Activated naive CD8-positive, alpha-beta T cell treated with anti-CD3 and anti-CD28 coated beads, Interleukin-2, amount 50 U/mL, for 24 hours (primary cell): Measurements from ENCODE around the gene VDAC1.

Source experiments
- ATAC-seq: fragments of 150-1000 bp; cut with Tn5 transposase; one replicate; pipeline ENCODE4 v1.10.0; 2021
- DNase-seq: peaks from one replicate; pipeline ENCODE4 v3.0.0; 2021
- H3K27ac Mint-ChIP-seq: one replicate; pipeline ENCODE4 v1.8.0; 2021; ENCODE audit warnings: mild to moderate bottlenecking, mixed read lengths
- H3K27me3 Mint-ChIP-seq: one replicate; pipeline ENCODE4 v1.8.0; 2021; ENCODE audit warnings: mixed read lengths
- H3K36me3 Mint-ChIP-seq: one replicate; pipeline ENCODE4 v1.8.0; 2021; ENCODE audit warnings: low read depth, mixed read lengths
- H3K4me1 Mint-ChIP-seq: one replicate; pipeline ENCODE4 v1.8.0; 2021; ENCODE audit warnings: mixed read lengths
- H3K4me3 Mint-ChIP-seq: one replicate; pipeline ENCODE4 v1.8.0; 2021; ENCODE audit warnings: mild to moderate bottlenecking, moderate library complexity, mixed read lengths
- H3K9me3 Mint-ChIP-seq: one replicate; pipeline ENCODE4 v1.8.0; 2021; ENCODE audit warnings: mixed read lengths

The VDAC1 gene

GRCh38 chr5:133928587-133929393 lies 76.0 kb downstream of the VDAC1 start:
- Mint-ChIP-seq H3K36me3 (peaks cover 2% of the 10 kb centered on the region), H3K27ac (peak overlapping the region; percentile 94), H3K27me3 (peaks cover 3% of the 10 kb centered on the region), H3K4me1 (peaks cover 76% of the 10 kb centered on the region), H3K4me3 (peak overlapping the region; percentile 42), H3K9me3 (no peaks in the 10 kb centered on the region)
- no peak for DNase-seq
- ATAC-seq, result no peak

DNA sequence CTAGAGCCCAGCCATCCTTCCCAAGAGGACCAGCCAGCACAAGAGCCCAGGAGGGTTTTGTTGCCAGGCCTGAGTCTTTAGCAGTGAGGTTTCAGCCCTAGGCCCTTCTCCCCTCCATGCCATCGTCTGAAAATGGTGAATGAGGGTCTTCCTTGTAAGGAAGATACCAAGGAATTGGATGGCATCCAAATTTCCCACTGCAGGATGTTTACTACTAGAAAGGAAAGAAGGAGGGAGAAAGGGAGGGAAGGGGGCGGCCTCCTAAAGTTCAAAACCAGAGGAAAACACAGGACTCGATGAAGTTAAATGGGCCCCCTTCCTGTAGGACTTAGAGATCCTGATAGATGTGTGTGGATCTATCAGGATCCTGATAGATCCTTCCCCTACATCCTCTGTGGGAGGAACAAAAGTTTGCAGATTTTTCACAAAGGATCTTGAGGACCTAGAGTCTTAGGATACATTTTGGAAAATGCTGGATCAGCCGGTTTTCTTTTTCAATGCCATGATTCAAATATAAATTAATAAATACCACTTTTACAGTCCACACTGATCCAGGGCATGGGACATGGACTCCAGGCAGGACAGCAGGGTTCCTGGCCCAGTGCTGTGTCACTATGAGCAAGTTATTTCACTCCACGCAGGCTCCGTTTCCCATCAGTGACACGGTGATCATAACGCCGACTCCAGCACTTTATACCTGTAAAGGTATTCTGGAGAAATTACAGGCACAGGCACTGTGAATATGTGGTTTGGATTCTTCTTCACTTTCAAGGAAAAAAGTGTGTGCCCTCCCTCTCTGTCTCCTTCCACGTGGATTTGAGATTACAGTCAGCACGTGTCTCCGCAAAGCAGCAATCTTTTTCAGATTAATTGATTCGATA lies 77.2 kb downstream of the VDAC1 start:
- Mint-ChIP-seq H3K4me3 (no peak overlapping the region), H3K27ac (peak overlapping the region; percentile 94), H3K27me3 (peaks cover 5% of the 10 kb centered on the region)

GRCh38 chr5:133926489-133927299 lies 78.1 kb downstream of the VDAC1 start:
- Mint-ChIP-seq H3K4me3 (no peak overlapping the region), H3K36me3 (no peaks in the 10 kb centered on the region), H3K9me3 (no peaks in the 10 kb centered on the region), H3K27me3 (peaks cover 7% of the 10 kb centered on the region), H3K27ac (peak overlapping the region; percentile 26), H3K4me1 (peaks cover 65% of the 10 kb centered on the region)
- ATAC-seq (no peak), DNase-seq (no peak)

More for the DNA sequence above, 77.2 kb downstream of the VDAC1 start:
- DNase-seq (no peak), ATAC-seq (no peak)
- no peaks in the 10 kb centered on the region for H3K9me3 Mint-ChIP-seq
- H3K36me3 Mint-ChIP-seq, result no peaks in the 10 kb centered on the region
- H3K4me1 Mint-ChIP-seq, result peaks cover 66% of the 10 kb centered on the region

GRCh38 chr5:133925866-133926488 lies 78.8 kb downstream of the VDAC1 start:
- H3K27me3 Mint-ChIP-seq, result peaks cover 7% of the 10 kb centered on the region
- no peak overlapping the region for H3K4me3 Mint-ChIP-seq
- ATAC-seq (no peak), DNase-seq (no peak)
- H3K36me3 Mint-ChIP-seq, result no peaks in the 10 kb centered on the region
- peaks cover 61% of the 10 kb centered on the region for H3K4me1 Mint-ChIP-seq
- H3K9me3 Mint-ChIP-seq, result no peaks in the 10 kb centered on the region
- no peak overlapping the region for H3K27ac Mint-ChIP-seq

GRCh38 chr5:133925269-133925668 lies 79.5 kb downstream of the VDAC1 start:
- no peak for ATAC-seq
- H3K27me3 Mint-ChIP-seq, result peaks cover 9% of the 10 kb centered on the region
- H3K27ac Mint-ChIP-seq, result no peak overlapping the region
- no peaks in the 10 kb centered on the region for H3K9me3 Mint-ChIP-seq
- DNase-seq, result no peak
- H3K4me3 Mint-ChIP-seq, result no peak overlapping the region
- peaks cover 61% of the 10 kb centered on the region for H3K4me1 Mint-ChIP-seq
- H3K36me3 Mint-ChIP-seq, result no peaks in the 10 kb centered on the region

DNA sequence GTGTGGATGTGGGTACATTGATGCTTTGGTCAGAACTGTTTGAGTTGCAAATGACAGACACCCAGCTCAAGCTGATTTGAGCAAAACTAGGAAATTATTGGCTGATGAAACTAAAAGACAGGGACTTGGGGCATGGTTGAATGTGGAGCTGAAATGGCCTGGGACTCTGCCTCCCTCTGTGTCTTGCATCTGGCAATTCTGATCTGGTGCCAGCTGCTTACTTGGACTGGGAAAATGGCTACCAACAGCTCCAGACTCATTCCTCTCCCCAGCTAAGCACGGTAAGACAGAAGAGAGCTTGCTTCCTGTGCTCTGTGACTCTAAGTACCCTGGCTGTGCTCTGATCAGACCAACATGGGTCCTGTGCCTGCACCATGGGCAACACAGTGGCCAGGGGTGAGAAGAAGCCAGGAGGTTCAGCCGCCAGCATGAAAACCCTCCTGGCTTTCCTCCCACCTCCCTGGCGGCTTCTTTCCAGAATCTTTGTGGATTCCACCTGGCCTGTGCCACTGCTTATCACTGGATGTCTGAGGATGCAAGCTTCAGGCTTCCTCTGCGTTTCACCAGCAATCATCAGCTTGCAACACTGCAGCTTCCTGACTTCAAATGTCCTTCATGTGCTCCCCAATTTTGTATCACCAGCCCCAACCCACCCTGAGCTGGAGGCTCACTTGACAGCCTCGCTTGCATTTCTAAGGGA lies 80.4 kb downstream of the VDAC1 start:
- DNase-seq, result no peak
- H3K27ac Mint-ChIP-seq, result no peak overlapping the region
- peaks cover 9% of the 10 kb centered on the region for H3K27me3 Mint-ChIP-seq

DNA sequence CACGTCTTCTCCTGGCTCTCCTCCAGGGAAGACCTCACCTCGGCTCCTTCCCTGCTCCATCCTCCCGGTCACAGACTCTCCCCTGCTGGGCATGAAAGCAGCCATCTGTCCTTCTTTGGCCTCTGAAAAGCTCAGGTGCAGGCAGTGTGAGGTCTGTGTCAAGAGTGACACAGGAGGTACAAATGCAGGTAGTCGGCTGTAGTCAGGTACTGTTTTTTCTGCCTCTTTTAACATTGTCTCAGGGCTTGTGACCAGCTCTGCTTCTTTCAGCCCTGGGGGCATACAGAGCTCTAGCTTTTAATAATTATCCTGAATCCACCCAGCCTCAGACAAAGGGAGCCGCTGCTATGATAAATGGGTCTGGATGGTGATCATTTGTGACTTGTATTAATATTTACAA lies 82.8 kb downstream of the VDAC1 start:
- no peaks in the 10 kb centered on the region for H3K36me3 Mint-ChIP-seq
- H3K27me3 Mint-ChIP-seq, result peaks cover 9% of the 10 kb centered on the region
- H3K4me1 Mint-ChIP-seq, result peaks cover 53% of the 10 kb centered on the region
- ATAC-seq (no peak), DNase-seq (no peak)
- H3K27ac Mint-ChIP-seq, result no peak overlapping the region
- no peaks in the 10 kb centered on the region for H3K9me3 Mint-ChIP-seq
- no peak overlapping the region for H3K4me3 Mint-ChIP-seq

More for the DNA sequence above, 80.4 kb downstream of the VDAC1 start:
- Mint-ChIP-seq H3K36me3 (no peaks in the 10 kb centered on the region), H3K4me3 (no peak overlapping the region), H3K9me3 (no peaks in the 10 kb centered on the region), H3K4me1 (peaks cover 61% of the 10 kb centered on the region)
- no peak for ATAC-seq
